Colonic mucosa (tissue), 4 donors: ENCODE data around the gene TRAF6. TPM values are rescaled to one million over a fixed set of nuclear protein-coding genes. Genes with fewer than 3 reads are reported as not detected.

Source experiments
- DNase-seq: peaks from one replicate; pipeline ENCODE4 v3.0.0-alpha.2; 2020
- H3K27ac ChIP-seq: fragments of 200-600 bp; one replicate; pipeline ENCODE4 v1.8.0; 2021
- H3K27me3 ChIP-seq: fragments of 200-600 bp; one replicate; pipeline ENCODE4 v1.8.0; 2021
- H3K36me3 ChIP-seq: fragments of 200-600 bp; one replicate; pipeline ENCODE4 v1.8.0; 2021
- H3K4me1 ChIP-seq: fragments of 200-600 bp; one replicate; pipeline ENCODE4 v1.8.0; 2021; ENCODE audit warnings: mild to moderate bottlenecking
- H3K4me3 ChIP-seq: fragments of 200-600 bp; one replicate; pipeline ENCODE4 v1.8.0; 2021
- H3K9ac ChIP-seq, 2 donors: one replicate each; pipeline ENCODE4 v1.7.0; 2013; ENCODE audit warnings: control low read depth in 2 of 2, low read depth in 2 of 2, low read length in 2 of 2
- H3K9me3 ChIP-seq: fragments of 200-600 bp; one replicate; pipeline ENCODE4 v1.8.0; 2021
- CTCF ChIP-seq: fragments of 200-600 bp; IDR thresholded peaks from one replicate; pipeline ENCODE4 v1.8.0; 2022; ENCODE audit warnings: antibody characterized with exemption, mild to moderate bottlenecking
- intact Hi-C: fragments of 100-400 bp; cut with DNase I; formaldehyde crosslinking; loops from one replicate; pipeline ENCODE4 v1.14.1; 2022
- total RNA-seq, 2 donors: library from RNA; stranded (reverse); fragmentation: NEBNext Ultra II Directional in 1 of 2; extraction: Animal tissue kit (Norgen Biotek cat#: 25700) in 1 of 2; gene quantifications; one replicate each; pipeline ENCODE4 v1.2.1, GENCODE V29; 2021
- donor health status: healthy.
- donor health status: DM: no; HTN: no; CAD: no.
- donor health status: DM: no; HTN: no; CAD: no.

TRAF6 gene
- total RNA-seq, 2 donors from 2014 or later, result 9.5 to 18.3 TPM

DNA sequence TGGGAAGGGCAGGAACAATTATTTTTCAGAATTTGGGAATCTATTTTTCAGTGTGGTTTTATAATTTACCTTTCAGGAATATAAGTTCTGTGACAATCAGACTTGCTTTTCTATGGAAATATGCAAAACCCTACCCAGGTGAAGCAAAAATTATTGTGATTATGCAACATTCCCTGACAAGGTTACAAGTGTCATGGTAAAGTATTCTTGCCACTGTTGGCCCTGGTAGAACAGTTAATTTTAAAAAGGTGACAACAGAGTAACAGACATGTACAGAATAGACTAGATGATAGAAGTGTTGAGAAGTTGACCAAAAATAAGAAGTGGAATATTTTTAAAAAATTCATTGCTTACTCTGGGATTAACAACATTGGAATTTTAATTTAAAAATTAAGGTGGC is 29.2 kb downstream of the TRAF6 start:
- Histone ChIP-seq H3K9ac (no peak overlapping the region), H3K36me3 (no peaks in the 10 kb centered on the region), H3K4me3 (no peak overlapping the region), H3K4me1 (no peaks in the 10 kb centered on the region), H3K9me3 (no peaks in the 10 kb centered on the region), H3K27me3 (no peaks in the 10 kb centered on the region), H3K27ac (no peak overlapping the region)
- no peak for TF ChIP-seq CTCF
- intact Hi-C loops, result no loop called here
- DNase-seq, result no peak

- intact Hi-C loops, result no loop called here
- H3K27me3 ChIP-seq, result no peaks in the 10 kb centered on the region
- no peak overlapping the region for H3K4me3 ChIP-seq
- H3K9me3 ChIP-seq, result no peaks in the 10 kb centered on the region
- DNase-seq, result no peak
- peak; percentile 39 for TF ChIP-seq CTCF
- H3K4me1 ChIP-seq, result no peaks in the 10 kb centered on the region
- H3K9ac ChIP-seq, result no peak overlapping the region
- H3K27ac ChIP-seq, result no peak overlapping the region
- no peaks in the 10 kb centered on the region for H3K36me3 ChIP-seq
These were observed 31.3 kb downstream of the TRAF6 start for GRCh38 chr11:36478700-36479329.

GRCh38 chr11:36475192-36475591 is 34.9 kb downstream of the TRAF6 start:
- no peaks in the 10 kb centered on the region for H3K36me3 ChIP-seq
- no peak overlapping the region for H3K27ac ChIP-seq
- no peaks in the 10 kb centered on the region for H3K4me1 ChIP-seq
- TF ChIP-seq CTCF, result no peak
- no peak for DNase-seq
- no peaks in the 10 kb centered on the region for H3K27me3 ChIP-seq
- H3K9ac ChIP-seq, result no peak overlapping the region
- no peak overlapping the region for H3K4me3 ChIP-seq
- intact Hi-C loops, result no loop called here
- no peaks in the 10 kb centered on the region for H3K9me3 ChIP-seq

GRCh38 chr11:36471577-36471976 is 38.5 kb downstream of the TRAF6 start:
- Histone ChIP-seq H3K36me3 (no peaks in the 10 kb centered on the region), H3K27ac (no peak overlapping the region), H3K27me3 (no peaks in the 10 kb centered on the region), H3K9me3 (no peaks in the 10 kb centered on the region), H3K9ac (no peak overlapping the region), H3K4me1 (no peaks in the 10 kb centered on the region), H3K4me3 (no peak overlapping the region)
- no peak for TF ChIP-seq CTCF
- intact Hi-C loops, result no loop called here
- no peak for DNase-seq

GRCh38 chr11:36469881-36470802 is 39.9 kb downstream of the TRAF6 start:
- no peaks in the 10 kb centered on the region for H3K27me3 ChIP-seq
- H3K9ac ChIP-seq, result no peak overlapping the region
- no peaks in the 10 kb centered on the region for H3K4me1 ChIP-seq
- intact Hi-C loops, result no loop called here
- H3K9me3 ChIP-seq, result no peaks in the 10 kb centered on the region
- no peak for TF ChIP-seq CTCF
- DNase-seq, result no peak
- H3K27ac ChIP-seq, result no peak overlapping the region
- H3K4me3 ChIP-seq, result no peak overlapping the region
- no peaks in the 10 kb centered on the region for H3K36me3 ChIP-seq
